Activated T-helper 1 cell treated with anti-CD3 and anti-CD28 coated beads, Interleukin-2, amount 50 U/mL, for 16 hours (primary cell): Measurements from ENCODE around the gene VSIG4.
A peak's percentile ranks its signal among the peaks of the same experiment; 100 is the strongest.
"Not testable (repeated sequence)": the region's sequence is repeated elsewhere in the genome, so short reads cannot be mapped to it uniquely, and the experiment has no call there.

Experiments used
- DNase-seq, 2 donors: peaks; one replicate each; pipeline ENCODE4 v3.0.0-alpha.2; 2020; ENCODE audit warnings: low read depth in 1 of 2, low spot score in 1 of 2

The VSIG4 gene

GRCh38 chrX:66039944-66040343, at the start of gene VSIG4:
Gene VSIG4 (minus strand): TSS chrX:66040080. CDS start chrX:66039998, 82 bp downstream.
- no peak for DNase-seq

DNA sequence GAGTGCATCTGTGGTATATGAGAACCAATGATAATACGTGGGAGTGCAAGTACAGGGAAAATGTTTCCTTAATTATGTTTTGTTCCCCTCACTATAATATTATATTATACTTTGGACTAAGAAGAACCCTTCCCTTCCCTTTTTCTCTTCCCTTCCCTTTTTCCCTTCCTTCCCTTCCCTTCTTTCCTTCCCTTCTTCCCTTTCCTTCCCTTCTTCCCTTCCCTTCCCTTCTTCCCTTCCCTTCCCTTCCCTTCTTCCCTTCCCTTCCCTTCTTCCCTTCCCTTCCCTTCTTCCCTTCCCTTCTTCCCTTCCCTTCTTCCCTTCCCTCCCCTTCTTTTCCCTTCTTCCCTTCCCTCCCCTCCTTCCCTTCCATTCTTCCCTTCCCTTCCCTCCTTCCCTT, 36.9 kb upstream of the VSIG4 start:
- no peak for DNase-seq

DNA sequence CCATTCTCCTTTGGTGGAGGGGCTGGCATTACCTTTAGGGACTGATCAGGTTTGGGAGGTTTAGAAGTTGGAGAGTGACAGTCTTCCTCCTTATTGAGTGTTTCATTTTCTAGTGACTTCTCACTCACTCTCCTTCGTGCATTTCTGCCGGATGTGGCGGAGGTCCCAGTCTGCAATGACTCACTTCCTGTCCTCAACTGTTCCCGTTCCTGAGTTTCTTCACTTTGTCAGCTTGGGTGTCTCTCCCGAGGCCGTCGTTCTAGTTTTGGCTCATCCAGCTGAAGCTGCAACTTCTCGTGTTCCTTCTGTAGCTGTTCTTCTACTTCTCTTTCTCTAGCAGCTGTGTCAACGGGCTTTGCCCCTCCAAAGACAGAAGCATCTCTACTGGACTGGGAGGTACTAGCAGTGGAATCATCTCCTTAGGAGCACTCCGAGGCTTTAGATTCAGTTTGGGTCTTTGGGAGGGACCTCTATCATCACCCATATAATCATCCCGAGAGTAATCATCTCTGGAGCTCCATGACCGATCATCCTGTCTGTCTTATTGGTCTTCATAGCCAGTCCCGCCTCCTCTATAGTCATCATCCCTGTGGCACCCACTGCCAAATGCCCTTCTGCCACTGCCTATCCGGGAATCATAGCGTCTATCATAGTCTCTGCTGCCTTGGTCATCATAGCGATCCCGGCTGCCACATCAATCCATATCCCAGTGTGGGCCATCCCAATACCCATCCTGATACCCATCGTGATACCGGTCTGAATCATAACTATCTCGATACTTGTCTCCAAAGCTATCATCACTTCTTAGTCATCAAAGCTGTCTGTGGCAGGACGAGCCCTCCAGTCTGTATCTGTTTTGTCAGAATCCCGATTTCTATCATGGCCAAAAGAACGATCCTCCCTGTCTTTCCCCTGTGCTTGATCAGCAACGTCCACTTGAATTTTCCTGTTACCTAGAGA, 35.3 kb upstream of the VSIG4 start:
- DNase-seq: peak in 1 of 2 donors; percentile 8

GRCh38 chrX:66071126-66071525, 31.2 kb upstream of the VSIG4 start:
- DNase-seq: no peak

DNA sequence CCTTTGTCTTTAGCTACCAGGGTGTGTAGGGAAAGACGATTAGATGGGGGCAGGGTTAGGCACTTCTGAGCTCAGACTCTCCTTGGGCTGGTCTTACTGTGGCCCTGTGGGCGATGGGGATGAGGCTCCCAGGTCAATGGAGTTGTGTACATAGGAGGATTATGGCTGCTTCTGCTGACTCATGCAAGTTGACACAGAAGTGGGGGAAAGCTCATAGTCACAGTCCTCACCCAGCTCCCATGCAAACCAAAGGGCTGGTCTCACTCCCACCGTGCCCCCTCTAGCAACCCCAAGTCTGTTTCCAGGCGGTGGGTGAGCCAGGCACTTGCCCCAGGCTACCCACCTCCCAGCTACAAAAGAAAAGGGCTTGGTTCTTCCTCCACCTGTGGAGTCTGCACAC, 24.4 kb upstream of the VSIG4 start:
- DNase-seq: no peak

GRCh38 chrX:66057019-66057418, 17.1 kb upstream of the VSIG4 start:
- not testable (repeated sequence) for DNase-seq

- no peak for DNase-seq
Observed at GRCh38 chrX:66054978-66055377, 15.1 kb upstream of the VSIG4 start.

- DNase-seq: no peak
Observed at GRCh38 chrX:66053414-66053813, 13.5 kb upstream of the VSIG4 start.

GRCh38 chrX:66051980-66052379, 12.1 kb upstream of the VSIG4 start:
- no peak for DNase-seq

DNA sequence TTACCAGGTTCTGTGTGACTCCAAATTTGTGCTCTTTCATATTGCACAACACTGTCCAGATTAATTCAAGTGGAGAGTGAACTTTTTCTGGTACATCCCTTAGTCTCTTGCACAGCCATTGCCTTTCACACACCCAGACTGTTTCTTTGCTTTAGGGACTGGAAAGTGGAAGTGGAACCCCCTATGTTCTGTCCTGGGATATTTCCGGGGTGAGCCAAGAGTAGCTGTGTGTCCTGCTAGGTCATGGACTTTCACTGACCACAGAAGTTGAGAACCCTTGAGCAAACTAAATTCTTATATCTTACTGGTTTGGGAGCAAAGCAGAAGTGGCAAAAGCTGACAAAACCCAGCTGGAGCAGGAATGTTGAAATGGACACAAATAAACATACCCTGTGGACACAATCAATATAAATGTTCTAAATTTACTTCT, 10.3 kb upstream of the VSIG4 start:
- no peak for DNase-seq

GRCh38 chrX:66049056-66049455, 9.2 kb upstream of the VSIG4 start:
- no peak for DNase-seq

DNA sequence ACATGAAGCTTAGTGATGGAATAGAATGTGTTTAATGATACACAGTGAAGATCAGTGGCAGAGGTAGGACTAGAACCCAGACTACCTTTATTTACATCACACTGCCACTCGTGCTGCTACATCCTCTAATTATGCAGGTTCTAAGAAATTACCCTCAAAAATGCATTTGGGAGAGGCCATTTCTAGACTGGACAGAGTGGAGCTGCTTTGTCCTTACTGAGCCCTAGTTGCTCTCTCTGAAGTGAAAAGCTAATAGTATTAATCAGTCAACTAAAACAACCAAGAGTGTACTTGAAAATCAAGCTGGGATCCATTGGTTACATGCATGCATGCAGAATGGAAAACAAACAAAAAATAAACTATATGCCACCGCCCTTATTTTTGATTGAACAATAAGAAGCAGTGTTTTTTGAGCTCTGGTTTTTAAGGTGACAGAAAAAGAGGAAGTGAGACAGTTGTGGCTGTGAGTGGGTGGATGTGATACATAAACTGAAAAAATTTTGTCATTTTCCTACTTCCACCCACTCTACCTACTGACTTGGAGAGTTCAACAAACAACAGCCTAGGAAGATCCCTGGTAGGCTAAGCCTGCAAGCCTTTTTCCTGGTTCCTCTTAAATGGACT, 6.8 kb upstream of the VSIG4 start:
- no peak for DNase-seq

DNA sequence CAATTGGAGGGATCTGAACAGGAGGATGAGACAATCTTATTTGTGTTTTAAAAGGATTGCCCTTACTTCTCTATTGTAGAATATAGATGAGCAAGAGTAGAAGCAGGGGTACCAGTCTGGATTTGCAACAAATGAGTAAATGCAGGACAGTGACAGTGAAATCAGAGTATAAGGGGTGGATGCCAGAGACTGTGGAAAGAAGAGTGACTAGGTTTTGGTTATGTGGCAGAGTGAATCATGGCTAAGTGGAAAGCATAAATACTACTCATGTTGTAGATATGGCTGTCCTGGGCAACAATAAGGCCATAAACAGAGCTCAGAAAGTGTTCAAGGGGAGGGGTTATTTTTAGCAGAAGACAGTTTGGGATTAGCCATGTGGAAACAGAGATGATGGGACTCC, 6.0 kb upstream of the VSIG4 start:
- no peak for DNase-seq

DNA sequence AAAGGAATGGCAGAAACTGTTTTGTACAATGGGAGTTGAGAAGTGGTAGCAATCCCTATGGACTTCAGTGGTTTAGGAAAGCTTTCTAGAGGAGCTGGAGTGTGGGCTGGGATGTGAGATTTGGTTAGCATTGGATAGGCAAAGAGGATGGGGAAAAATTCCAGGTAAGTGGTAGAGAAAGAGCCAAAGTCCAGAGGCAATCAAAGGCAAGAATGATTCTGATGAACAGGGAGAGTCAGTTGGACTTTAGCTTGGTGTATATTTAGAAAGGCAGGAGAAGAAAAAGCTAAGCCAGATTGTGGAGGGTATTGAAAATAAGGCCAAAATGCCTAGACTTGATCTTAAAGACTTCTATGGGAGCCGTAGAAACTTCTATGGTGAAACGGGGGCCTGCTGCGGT, 3.7 kb upstream of the VSIG4 start:
- no peak for DNase-seq

DNA sequence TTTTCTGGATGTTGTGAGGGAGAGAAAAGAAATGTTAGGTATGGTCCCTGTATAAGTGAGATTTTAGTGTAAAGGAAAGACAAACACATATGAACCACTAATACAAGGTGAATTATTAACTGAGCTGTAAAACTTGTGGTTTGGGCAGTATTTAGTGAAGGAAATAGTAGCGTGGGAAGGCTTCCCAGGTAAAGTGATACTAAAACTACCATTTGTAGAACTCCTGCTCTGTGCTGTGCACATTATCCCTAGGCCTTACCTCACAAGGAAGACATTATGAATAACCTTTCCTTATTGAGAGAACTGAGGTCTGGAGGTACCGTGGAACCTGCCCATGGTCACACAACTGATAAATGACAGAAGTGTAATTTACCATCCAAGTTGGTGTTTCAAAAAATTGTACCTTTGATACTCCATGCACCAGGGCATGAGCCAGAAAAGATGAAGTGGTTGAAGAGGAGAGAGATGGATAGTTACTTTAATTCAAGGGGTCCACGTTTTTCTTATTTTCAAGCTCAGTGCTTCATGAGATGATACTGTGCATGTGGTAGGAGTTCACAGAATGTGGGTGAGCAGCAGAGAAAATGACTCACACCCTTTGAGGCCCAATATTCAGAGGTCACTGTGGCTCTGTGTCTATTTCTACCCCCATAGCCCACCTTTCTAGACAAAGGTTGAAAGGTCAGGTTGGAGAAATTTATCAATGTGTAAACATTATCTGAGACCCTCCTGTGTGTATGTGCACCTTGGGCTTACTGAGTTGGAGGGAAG, 2.6 kb upstream of the VSIG4 start:
- DNase-seq: no peak

DNA sequence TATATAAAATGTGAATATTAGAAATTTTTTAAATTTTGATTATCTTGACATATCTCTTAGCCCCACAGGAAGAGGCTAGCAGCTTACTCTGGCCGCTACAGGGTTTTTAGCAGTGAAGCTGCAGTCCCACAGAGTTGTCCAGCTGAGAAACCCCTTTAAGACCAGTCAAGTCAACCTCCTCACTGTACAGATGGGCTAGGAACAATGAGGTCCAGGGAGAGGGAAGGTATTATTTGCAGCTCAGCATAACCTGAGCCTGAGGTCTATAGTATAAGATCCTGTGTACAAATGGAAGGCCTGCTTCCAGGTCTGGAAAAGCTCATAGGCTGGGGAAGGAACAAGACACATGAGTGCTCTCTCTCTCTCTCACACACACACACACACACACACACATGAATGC, 1.8 kb downstream of the VSIG4 start:
- no peak for DNase-seq

- no peak for DNase-seq
Observed at GRCh38 chrX:66036231-66036630, 3.6 kb downstream of the VSIG4 start.

GRCh38 chrX:66035667-66036066, 4.2 kb downstream of the VSIG4 start:
- DNase-seq: no peak

- no peak for DNase-seq
Observed at GRCh38 chrX:66030505-66031317, 9.2 kb downstream of the VSIG4 start.

DNA sequence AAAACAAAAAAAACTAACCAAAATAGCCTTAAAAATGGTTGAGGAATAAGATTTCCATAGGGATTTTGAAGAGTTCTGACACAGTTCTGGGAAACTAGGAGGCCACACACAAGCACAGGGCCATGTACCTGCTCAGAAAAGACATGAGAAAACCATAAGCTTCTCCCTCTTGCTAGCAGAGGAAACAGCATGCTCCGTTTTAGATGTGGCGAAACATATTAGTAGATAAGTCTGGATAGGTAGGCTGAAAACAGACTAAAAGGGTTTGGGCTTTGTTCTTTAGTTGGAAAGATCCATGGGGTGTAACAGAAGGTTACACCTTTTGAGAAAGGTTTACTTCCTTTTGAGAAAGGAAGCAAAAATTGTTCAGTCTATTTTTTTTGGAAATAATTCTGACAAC, 10.9 kb downstream of the VSIG4 start:
- DNase-seq: no peak

- DNase-seq: no peak
Observed at GRCh38 chrX:66024570-66024969, 15.3 kb downstream of the VSIG4 start.
